ENCODE measurements around the gene SOX15.

SOX15 gene

DNA sequence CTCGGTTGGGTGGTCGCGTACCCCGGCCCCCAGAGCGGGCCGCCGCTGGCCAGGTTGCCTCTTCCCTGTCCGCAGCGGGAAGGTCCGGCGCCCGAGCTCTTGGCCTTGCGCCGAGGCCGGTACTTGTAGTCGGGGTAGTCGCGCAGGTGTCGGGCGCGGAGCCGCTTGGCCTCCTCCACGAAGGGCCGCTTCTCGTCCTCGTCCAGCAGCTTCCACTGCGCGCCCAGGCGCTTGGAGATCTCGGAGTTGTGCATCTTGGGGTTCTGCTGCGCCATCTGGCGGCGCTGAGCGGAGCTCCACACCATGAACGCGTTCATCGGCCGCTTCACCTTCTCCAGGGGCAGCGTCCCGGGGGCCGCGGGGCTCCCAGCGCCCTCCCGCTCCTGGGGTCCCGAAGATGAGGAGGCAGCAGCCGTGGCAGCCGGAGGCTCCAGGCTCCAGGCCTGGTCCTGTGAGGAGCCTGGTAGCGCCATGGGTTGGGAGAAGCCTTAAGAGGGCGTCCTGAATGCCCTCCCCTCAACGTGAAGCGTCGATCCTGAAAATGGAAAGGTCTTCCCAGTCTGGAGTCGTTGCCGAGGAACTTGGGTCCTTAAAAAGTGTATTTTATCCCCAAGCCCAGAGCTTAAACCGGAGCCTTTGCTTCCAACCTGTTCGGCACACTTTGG lies 558 bp downstream of the SOX15 start:
- DNase-seq (ENCODE audit: low read depth) = peak; percentile 88
- TF ChIP-seq, protein P1, sequence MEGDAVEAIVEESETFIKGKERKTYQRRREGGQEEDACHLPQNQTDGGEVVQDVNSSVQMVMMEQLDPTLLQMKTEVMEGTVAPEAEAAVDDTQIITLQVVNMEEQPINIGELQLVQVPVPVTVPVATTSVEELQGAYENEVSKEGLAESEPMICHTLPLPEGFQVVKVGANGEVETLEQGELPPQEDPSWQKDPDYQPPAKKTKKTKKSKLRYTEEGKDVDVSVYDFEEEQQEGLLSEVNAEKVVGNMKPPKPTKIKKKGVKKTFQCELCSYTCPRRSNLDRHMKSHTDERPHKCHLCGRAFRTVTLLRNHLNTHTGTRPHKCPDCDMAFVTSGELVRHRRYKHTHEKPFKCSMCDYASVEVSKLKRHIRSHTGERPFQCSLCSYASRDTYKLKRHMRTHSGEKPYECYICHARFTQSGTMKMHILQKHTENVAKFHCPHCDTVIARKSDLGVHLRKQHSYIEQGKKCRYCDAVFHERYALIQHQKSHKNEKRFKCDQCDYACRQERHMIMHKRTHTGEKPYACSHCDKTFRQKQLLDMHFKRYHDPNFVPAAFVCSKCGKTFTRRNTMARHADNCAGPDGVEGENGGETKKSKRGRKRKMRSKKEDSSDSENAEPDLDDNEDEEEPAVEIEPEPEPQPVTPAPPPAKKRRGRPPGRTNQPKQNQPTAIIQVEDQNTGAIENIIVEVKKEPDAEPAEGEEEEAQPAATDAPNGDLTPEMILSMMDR (conservative IDR thresholded peaks at IDR 0.05; ENCODE audit: control insufficient read depth, insufficient read depth, low read depth, low read length) = peak; percentile 67
- no peak overlapping the region for H3K4me3 ChIP-seq (ENCODE audit: control insufficient read depth, low read depth, low read length)

DNA sequence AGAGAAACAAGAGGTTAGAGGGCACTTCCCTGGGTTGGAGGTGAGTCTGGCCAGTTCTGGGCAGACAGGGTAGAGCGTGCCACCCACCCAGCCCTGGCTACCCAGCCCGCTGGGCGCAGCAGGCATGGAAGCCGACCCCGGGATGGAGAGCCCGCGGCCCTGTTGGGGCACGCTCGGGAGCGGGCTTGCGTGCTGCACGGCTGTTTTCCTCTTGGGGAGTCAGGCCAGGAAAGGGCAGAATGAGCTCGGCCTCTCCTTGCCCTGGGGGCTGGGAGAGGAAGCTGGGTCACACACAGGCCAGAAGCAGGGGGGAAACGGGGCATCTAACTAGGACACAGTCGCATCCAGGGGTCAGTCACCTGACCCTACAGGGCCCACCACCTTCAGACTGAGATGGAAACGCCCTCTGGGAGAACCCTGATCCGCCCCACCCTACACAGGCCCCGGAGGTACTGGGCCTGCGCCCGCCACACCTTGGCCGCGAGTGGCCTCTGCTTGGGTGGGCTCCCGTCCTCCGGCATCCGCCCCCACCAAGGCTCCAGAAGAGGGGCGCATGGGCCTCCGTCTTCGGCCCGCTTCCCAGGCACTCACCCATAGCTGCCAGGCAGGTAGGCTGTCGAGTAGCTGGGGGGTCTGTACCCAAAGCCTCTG lies 1.2 kb downstream of the SOX15 start:
- DNase-seq (ENCODE audit: low read depth) = no peak
- TF ChIP-seq, protein P1 (conservative IDR thresholded peaks at IDR 0.05; ENCODE audit: control insufficient read depth, insufficient read depth, low read depth, low read length) = no peak
- H3K4me3 ChIP-seq (ENCODE audit: control insufficient read depth, low read depth, low read length) = no peak overlapping the region

DNA sequence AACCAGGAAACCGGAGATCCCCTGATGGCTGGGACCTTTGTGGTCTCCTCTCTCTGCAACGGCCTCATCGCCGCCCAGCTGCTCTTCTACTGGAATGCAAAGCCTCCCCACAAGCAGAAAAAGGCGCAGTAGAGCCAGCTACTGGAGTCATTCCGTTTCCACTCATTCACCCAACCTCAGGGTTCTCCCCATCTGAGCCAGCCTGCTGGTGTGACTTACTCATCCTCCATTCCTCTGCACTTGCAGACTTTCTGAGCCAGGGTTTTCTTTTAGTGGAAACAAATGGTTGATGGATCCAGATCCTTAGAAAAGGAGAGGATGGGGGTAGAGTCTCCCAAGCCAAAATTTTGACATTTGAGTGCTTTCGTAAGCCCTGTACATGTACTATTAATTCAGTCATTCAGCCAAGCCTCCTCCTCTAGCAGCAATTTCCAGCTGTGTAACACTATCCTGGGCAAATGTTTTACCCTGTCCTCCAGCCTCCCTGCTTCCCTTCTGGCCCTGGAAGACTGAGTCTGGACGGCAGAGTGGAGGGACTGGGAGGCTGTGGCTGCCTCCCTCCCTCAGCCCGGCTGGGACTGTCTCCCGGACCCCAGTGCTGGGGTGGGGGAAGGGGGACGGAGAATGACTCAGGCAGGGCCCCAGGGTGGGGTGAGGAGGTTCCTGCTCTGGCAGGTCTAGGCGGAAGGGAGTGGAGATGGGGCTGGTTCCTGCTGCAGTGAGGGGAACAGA lies 2.3 kb downstream of the SOX15 start:
- no peak overlapping the region for H3K4me3 ChIP-seq (ENCODE audit: control insufficient read depth, low read depth, low read length)
- DNase-seq (ENCODE audit: low read depth) = peak; percentile 95
- TF ChIP-seq, protein P1 (conservative IDR thresholded peaks at IDR 0.05; ENCODE audit: control insufficient read depth, insufficient read depth, low read depth, low read length) = no peak

DNA sequence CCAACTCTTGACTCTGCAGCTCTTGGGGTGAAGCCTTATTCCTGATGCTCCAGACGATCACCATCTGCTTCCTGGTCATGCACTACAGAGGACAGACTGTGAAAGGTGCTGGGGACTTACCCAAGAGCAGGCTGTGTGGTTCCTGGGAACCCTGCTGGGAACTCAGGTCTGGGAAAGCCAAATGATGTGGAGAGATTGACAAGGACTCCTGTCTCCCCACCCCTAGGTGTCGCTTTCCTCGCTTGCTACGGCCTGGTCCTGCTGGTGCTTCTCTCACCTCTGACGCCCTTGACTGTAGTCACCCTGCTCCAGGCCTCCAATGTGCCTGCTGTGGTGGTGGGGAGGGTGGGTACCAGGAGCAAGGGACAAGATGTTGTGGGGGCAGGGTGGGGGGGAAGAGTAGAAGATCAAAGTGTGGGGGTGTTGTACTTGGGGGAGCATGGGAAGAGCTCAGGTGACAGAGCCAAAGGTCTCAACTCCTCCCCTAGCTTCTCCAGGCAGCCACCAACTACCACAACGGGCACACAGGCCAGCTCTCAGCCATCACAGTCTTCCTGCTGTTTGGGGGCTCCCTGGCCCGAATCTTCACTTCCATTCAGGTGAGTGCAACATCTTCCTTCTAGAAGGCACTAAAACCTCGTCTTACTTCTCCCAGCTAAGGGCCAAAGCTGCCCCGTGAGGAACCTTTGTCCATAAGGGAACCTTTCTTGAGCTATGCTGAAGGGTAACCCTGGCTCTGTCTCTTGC lies 3.0 kb downstream of the SOX15 start:
- TF ChIP-seq, protein P1 (conservative IDR thresholded peaks at IDR 0.05; ENCODE audit: control insufficient read depth, insufficient read depth, low read depth, low read length) = peak; percentile 13
- DNase-seq (ENCODE audit: low read depth) = no peak
- H3K4me3 ChIP-seq (ENCODE audit: control insufficient read depth, low read depth, low read length) = no peak overlapping the region

DNA sequence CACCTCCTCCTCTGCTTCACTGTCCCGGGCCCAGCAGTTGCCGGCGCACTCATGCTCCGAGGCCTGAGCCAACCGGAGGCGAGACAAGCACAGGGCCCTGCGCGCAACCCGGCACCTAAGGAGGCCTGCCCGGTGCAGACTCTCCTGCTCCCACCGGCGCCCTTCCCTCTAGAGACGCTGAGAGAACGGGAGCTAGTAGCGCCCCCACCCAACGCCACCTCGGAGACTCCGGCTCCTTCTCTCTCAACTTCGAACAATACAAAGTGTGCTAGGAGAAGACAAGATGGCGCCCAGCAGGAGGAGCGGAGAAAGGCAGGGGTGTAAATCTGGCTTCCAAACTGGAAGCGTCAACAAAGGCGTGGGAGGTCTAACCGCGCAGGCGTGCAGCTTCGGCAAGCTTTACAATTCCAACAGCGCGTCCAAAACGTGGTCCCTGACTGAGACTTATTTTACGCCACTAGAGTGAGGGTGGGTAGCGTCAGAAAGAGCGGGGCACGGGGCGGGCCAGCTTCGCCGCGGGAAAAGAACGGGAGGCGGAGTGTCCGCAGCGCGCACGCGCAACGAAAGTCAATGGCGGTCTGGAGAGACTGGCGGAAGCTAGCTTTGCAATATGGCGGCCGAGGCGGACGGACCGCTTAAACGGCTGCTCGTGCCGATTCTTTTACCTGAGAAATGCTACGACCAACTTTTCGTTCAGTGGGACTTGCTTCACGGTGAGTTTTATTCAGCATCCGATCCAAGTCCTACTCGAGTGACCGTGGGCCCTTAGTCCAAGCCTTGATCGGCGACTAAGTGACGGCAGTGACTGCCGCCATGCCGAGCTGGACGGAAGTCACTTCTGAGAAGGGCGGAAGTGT lies 6.4 kb downstream of the SOX15 start, which contains the start of gene MPDU1:
Gene MPDU1, plus strand, starts transcription at position 600 of the 857 bp plus-strand sequence. Its CDS starts 11 bp downstream, at position 611.
- TF ChIP-seq, protein P1 (conservative IDR thresholded peaks at IDR 0.05; ENCODE audit: control insufficient read depth, insufficient read depth, low read depth, low read length) = no peak
- DNase-seq (ENCODE audit: low read depth) = peak; percentile 99
- peak within 1 kb of the TSS; percentile 94 for H3K4me3 ChIP-seq (ENCODE audit: control insufficient read depth, low read depth, low read length)

Measured in fibroblast of mammary gland (primary cell).